HTR-8/SVneo (cell line): ENCODE measurements around the gene CDK15.
"Not testable (repeated sequence)": the region's sequence is repeated elsewhere in the genome, so short reads cannot be mapped to it uniquely, and the experiment has no call there.

ENCODE experiments used
- DNase-seq: peaks from one replicate; pipeline ENCODE4 v3.0.0; 2011; ENCODE audit warnings: low spot score, mixed read lengths; ENCODE audit not compliant: insufficient read length
- FAIRE-seq: peaks from 2 replicates; lab custom pipeline; 2011; peaks lifted over from hg19 to GRCh38; lab: Jason Lieb, UNC

The CDK15 gene

GRCh38 chr2:201806442-201807170, at the start of gene CDK15:
CDK15 (plus strand) TSS chr2:201806537; CDS start chr2:201806665, 128 bp downstream.
- FAIRE-seq, result no peak

GRCh38 chr2:201758234-201758633, 48.1 kb upstream of the CDK15 start:
- FAIRE-seq, result no peak
- no peak for DNase-seq

More at GRCh38 chr2:201806442-201807170, at the start of gene CDK15:
- no peak for DNase-seq

GRCh38 chr2:201758873-201759272, 47.5 kb upstream of the CDK15 start:
- no peak for FAIRE-seq

GRCh38 chr2:201759567-201759966, 46.8 kb upstream of the CDK15 start:
- FAIRE-seq (no peak), DNase-seq (no peak)

More at GRCh38 chr2:201758873-201759272, 47.5 kb upstream of the CDK15 start:
- DNase-seq, result no peak

GRCh38 chr2:201761101-201761500, 45.2 kb upstream of the CDK15 start:
- DNase-seq (no peak), FAIRE-seq (peak; percentile 9)

- DNase-seq, FAIRE-seq: not testable (repeated sequence)
Measured at GRCh38 chr2:201764469-201764868, 41.9 kb upstream of the CDK15 start.

- DNase-seq (no peak), FAIRE-seq (no peak)
Measured at GRCh38 chr2:201765799-201766198, 40.5 kb upstream of the CDK15 start.

- DNase-seq (peak; percentile 25), FAIRE-seq (no peak)
Measured at GRCh38 chr2:201768918-201769317, 37.4 kb upstream of the CDK15 start.

- FAIRE-seq (no peak), DNase-seq (no peak)
Measured at GRCh38 chr2:201769666-201770373, 36.5 kb upstream of the CDK15 start.

- no peak for FAIRE-seq
- no peak for DNase-seq
Measured at GRCh38 chr2:201773990-201774389, 32.3 kb upstream of the CDK15 start.

GRCh38 chr2:201774546-201774945, 31.8 kb upstream of the CDK15 start:
- no peak for FAIRE-seq

GRCh38 chr2:201775326-201775725, 31.0 kb upstream of the CDK15 start:
- DNase-seq (no peak), FAIRE-seq (no peak)

More at GRCh38 chr2:201774546-201774945, 31.8 kb upstream of the CDK15 start:
- DNase-seq, result no peak

- no peak for FAIRE-seq
- DNase-seq, result no peak
Measured at GRCh38 chr2:201777043-201777442, 29.3 kb upstream of the CDK15 start.

GRCh38 chr2:201777869-201778268, 28.5 kb upstream of the CDK15 start:
- FAIRE-seq (no peak), DNase-seq (no peak)

GRCh38 chr2:201779901-201780673, 26.2 kb upstream of the CDK15 start:
- FAIRE-seq (no peak), DNase-seq (no peak)

- peak; percentile 97 for DNase-seq
Measured at GRCh38 chr2:201780674-201781493, 25.5 kb upstream of the CDK15 start, which contains the start of gene ALS2. ALS2 (minus strand) TSS chr2:201780933; CDS start chr2:201768885, 12,048 bp downstream.

GRCh38 chr2:201781557-201782051, 24.7 kb upstream of the CDK15 start:
- peak; percentile 38 for FAIRE-seq
- no peak for DNase-seq

More at GRCh38 chr2:201780674-201781493, 25.5 kb upstream of the CDK15 start, which contains the start of gene ALS2:
- peak; percentile 92 for FAIRE-seq

GRCh38 chr2:201784563-201784962, 21.8 kb upstream of the CDK15 start:
- FAIRE-seq, result no peak

GRCh38 chr2:201785135-201785534, 21.2 kb upstream of the CDK15 start:
- DNase-seq (no peak), FAIRE-seq (no peak)

More at GRCh38 chr2:201784563-201784962, 21.8 kb upstream of the CDK15 start:
- no peak for DNase-seq
